RKO (cell line): ENCODE measurements around the gene COL23A1.
"Not testable (repeated sequence)": the region's sequence is repeated elsewhere in the genome, so short reads cannot be mapped to it uniquely, and the experiment has no call there.

Source experiments
- DNase-seq: peaks from one replicate; pipeline ENCODE4 v3.0.0-alpha.2; 2016; ENCODE audit warnings: low spot score

COL23A1 gene

GRCh38 chr5:178504340-178504960 lies 85.7 kb downstream of the COL23A1 start:
- no peak for DNase-seq

- no peak for DNase-seq
Measured at GRCh38 chr5:178502401-178503100, 87.6 kb downstream of the COL23A1 start.

- DNase-seq = no peak
Measured at GRCh38 chr5:178499352-178499751, 90.8 kb downstream of the COL23A1 start.

- DNase-seq = no peak
Measured at GRCh38 chr5:178496642-178497041, 93.6 kb downstream of the COL23A1 start.

GRCh38 chr5:178496214-178496613 lies 94.0 kb downstream of the COL23A1 start:
- no peak for DNase-seq

- DNase-seq = no peak
Measured at GRCh38 chr5:178495706-178496105, 94.5 kb downstream of the COL23A1 start.

GRCh38 chr5:178492278-178492677 lies 97.9 kb downstream of the COL23A1 start:
- no peak for DNase-seq

- DNase-seq = no peak
Measured at GRCh38 chr5:178490935-178491652, 99.1 kb downstream of the COL23A1 start.

GRCh38 chr5:178489271-178489976 lies 100.8 kb downstream of the COL23A1 start:
- DNase-seq = no peak

- DNase-seq = no peak
Measured at GRCh38 chr5:178488696-178489095, 101.5 kb downstream of the COL23A1 start.

- no peak for DNase-seq
Measured at GRCh38 chr5:178487911-178488600, 102.1 kb downstream of the COL23A1 start.

GRCh38 chr5:178486878-178487512 lies 103.2 kb downstream of the COL23A1 start:
- DNase-seq = not testable (repeated sequence)

GRCh38 chr5:178486239-178486641 lies 104.0 kb downstream of the COL23A1 start:
- DNase-seq = no peak

- DNase-seq = no peak
Measured at GRCh38 chr5:178483620-178484019, 106.6 kb downstream of the COL23A1 start.

- no peak for DNase-seq
Measured at GRCh38 chr5:178479261-178479660, 110.9 kb downstream of the COL23A1 start.

GRCh38 chr5:178478370-178478769 lies 111.8 kb downstream of the COL23A1 start:
- no peak for DNase-seq

GRCh38 chr5:178477802-178478201 lies 112.4 kb downstream of the COL23A1 start:
- no peak for DNase-seq

- no peak for DNase-seq
Measured at GRCh38 chr5:178476972-178477754, 113.0 kb downstream of the COL23A1 start.

GRCh38 chr5:178476531-178476930 lies 113.7 kb downstream of the COL23A1 start:
- DNase-seq = no peak

GRCh38 chr5:178475422-178475821 lies 114.8 kb downstream of the COL23A1 start:
- DNase-seq = no peak
